Pancreas (tissue), 10 donors: ENCODE data around the gene TPRA1. TPM values are rescaled to one million over a fixed set of nuclear protein-coding genes. Genes with fewer than 3 reads are reported as not detected.
A peak's percentile ranks its signal among the peaks of the same experiment; 100 is the strongest.

Source experiments
- ATAC-seq, 4 donors: fragments of 200-7000 bp; cut with Tn5 transposase; one replicate each; pipeline versions ENCODE4 v1.8.0 to v1.9.1; 2020; ENCODE audit warnings: mild to moderate bottlenecking in 4 of 4, moderate library complexity in 4 of 4
- DNase-seq, 6 donors: peaks; one replicate each; pipeline ENCODE4 v3.0.0-alpha.2; 2020
- FAIRE-seq: peaks from 2 replicates; lab custom pipeline; 2012; peaks lifted over from hg19 to GRCh38; lab: Jason Lieb, UNC
- H3K27ac ChIP-seq, 4 donors: fragments of 200-600 bp; sonication (generic); 1 replicate in 3 of 4; 2 replicates in 1 of 4; pipeline versions ENCODE4 v1.5.0 to v1.8.0; 2020
- H3K27me3 ChIP-seq, 4 donors: fragments of 200-600 bp; one replicate each; pipeline ENCODE4 v1.8.0; 2021
- H3K36me3 ChIP-seq, 3 donors: fragments of 200-600 bp; sonication (generic) in 1 of 3; one replicate each; pipeline versions ENCODE4 v1.5.0 to v1.8.0; 2020 to 2021
- H3K4me1 ChIP-seq, 3 donors: fragments of 200-600 bp; one replicate each; pipeline ENCODE4 v1.8.0; 2021
- H3K4me3 ChIP-seq, 4 donors: fragments of 200-600 bp; sonication (generic) in 2 of 4; one replicate each; pipeline versions ENCODE4 v1.5.0 to v1.8.0; 2020 to 2021
- H3K9me3 ChIP-seq, 4 donors: fragments of 200-600 bp; one replicate each; pipeline ENCODE4 v1.8.0; 2021
- CTCF ChIP-seq, 4 donors: fragments of 200-600 bp; sonication (generic) in 3 of 4; IDR thresholded peaks; one replicate each; pipeline versions ENCODE4 v1.5.0 to v1.8.0; 2021; ENCODE audit warnings: antibody characterized with exemption in 4 of 4
- WGBS, 2 donors: extraction: QIAGEN DNeasy Blood & Tissue Kit; methylation state at CpG; one replicate each; pipeline ENCODE4 v1.1.7; 2013; 5-methylcytosine and 5-hydroxymethylcytosine counted together
- intact Hi-C, 3 donors: fragments of 100-400 bp; cut with DNase I; formaldehyde crosslinking; loops; one replicate each; pipeline versions ENCODE4 v1.11.1 to v1.14.2; 2022
- polyA plus RNA-seq, 2 donors: library from polyadenylated mRNA; stranded (reverse); fragments of 200-250 nt; gene quantifications; one replicate each; pipeline ENCODE4 v1.2.3, GENCODE V29; 2013
- total RNA-seq, 6 donors: library from RNA; stranded (reverse); fragmentation: NEBNext Ultra II Directional in 4 of 6; extraction: Animal tissue kit (Norgen Biotek cat#: 25700) in 4 of 6; gene quantifications; one replicate each; pipeline versions ENCODE4 v1.2.1 to v1.2.4, GENCODE V29; 2021 to 2023
- donor health status: healthy with polysubstance abuse.
- donor health status: DM: no; HTN: no; CAD: no; lungs with moderate emphysema.
- donor health status: DM: no; HTN: no; CAD: no.
- donor health status: control.
- donor health status: control.
- donor health status: Bipolar disorder and iron deficiency.
- donor health status: DM: yes; HTN: yes; CAD: no.
- donor health status: DM: no; HTN: no; CAD: no.
- donor health status: DM: no; HTN: no; CAD: no.
- donor health status: DM: yes; HTN: yes; CAD: no.

The TPRA1 gene
- total and polyA plus RNA-seq, 8 donors, result 12.1 to 25.9 (median 16.1) TPM

DNA sequence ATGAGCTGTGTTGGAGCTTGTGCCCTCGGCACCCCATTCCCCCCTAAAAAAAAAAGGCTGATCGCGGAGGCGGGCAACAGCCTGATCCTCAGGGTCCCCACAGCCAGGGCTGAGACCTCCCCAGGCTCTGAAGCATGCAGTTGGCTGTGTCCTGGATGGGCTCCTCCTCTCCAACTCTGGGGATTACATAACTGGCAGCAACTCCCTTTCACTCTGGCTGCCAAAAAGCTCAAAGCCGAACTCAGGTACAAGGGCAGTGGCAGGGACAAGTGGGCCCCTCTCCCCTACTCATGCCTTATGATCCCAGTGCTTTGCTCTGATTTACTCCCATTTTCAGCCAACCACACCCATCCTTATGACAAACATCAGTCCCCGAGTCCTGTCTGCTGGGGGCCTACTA is 18.3 kb downstream of the TPRA1 start:
- H3K4me3 ChIP-seq, result no peak overlapping the region
- TF ChIP-seq CTCF (IDR thresholded peaks at IDR 0.05), result no peak
- no peaks in the 10 kb centered on the region for H3K27me3 ChIP-seq
- peaks cover 0 to 12% (median 7%) of the 10 kb centered on the region in 3 donors for H3K36me3 ChIP-seq
- intact Hi-C loops, result loop anchor here in 1 of 3 donors (10.0 kb wide), 2 partner anchors 123 to 403 kb away; no protein-coding TSS in a partner anchor
- no peak overlapping the region for H3K27ac ChIP-seq
- ATAC-seq (no peak), DNase-seq (no peak), FAIRE-seq (no peak)
- no peaks in the 10 kb centered on the region for H3K9me3 ChIP-seq
- 83 to 88% methylated on average over 6 of the region's 6 CpGs for WGBS, 2 donors
- no peaks in the 10 kb centered on the region for H3K4me1 ChIP-seq

GRCh38 chr3:127570520-127570919 is 20.0 kb downstream of the TPRA1 start:
- intact Hi-C loops, result loop anchor here in 1 of 3 donors (10.0 kb wide), 2 partner anchors 124 to 404 kb away; no protein-coding TSS in a partner anchor
- no peaks in the 10 kb centered on the region for H3K27me3 ChIP-seq
- no peaks in the 10 kb centered on the region for H3K4me1 ChIP-seq
- no peak for TF ChIP-seq CTCF (IDR thresholded peaks at IDR 0.05)
- no peak overlapping the region for H3K27ac ChIP-seq
- ATAC-seq (no peak), FAIRE-seq (no peak), DNase-seq (no peak)
- H3K4me3 ChIP-seq, result no peak overlapping the region
- H3K36me3 ChIP-seq, result peaks cover 0 to 12% (median 7%) of the 10 kb centered on the region in 3 donors
- H3K9me3 ChIP-seq, result no peaks in the 10 kb centered on the region
- WGBS, 2 donors, result 95 to 97% methylated on average over 7 of the region's 7 CpGs

DNA sequence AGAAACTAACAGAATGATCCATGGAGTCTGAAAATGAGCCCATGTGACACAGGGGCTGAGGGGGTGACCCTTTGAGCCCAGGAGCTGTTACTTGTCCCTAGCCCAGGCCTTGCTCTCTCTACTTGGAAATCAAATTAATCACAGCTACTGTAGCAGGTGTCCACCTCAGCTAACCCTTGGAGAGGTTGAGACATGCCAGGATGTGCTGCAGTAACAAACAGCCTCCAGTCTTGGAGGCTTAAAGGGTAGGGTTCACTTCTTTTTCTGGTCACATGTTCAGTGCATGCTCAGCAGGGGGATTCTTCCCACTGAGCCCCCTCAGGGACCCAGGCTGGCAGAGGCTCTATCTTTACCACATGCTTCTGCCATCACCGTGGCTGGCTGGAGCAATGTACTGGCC is 21.4 kb downstream of the TPRA1 start:
- Histone ChIP-seq H3K4me3 (no peak overlapping the region), H3K4me1 (no peaks in the 10 kb centered on the region), H3K27me3 (no peaks in the 10 kb centered on the region), H3K9me3 (no peaks in the 10 kb centered on the region), H3K27ac (no peak overlapping the region), H3K36me3 (peaks cover 0 to 12% (median 7%) of the 10 kb centered on the region in 3 donors)
- DNase-seq (no peak), FAIRE-seq (no peak), ATAC-seq (no peak)
- TF ChIP-seq CTCF (IDR thresholded peaks at IDR 0.05), result no peak
- WGBS, 2 donors, result 83 to 87% methylated on average over 1 of the region's 1 CpG
- intact Hi-C loops, result no loop called here

DNA sequence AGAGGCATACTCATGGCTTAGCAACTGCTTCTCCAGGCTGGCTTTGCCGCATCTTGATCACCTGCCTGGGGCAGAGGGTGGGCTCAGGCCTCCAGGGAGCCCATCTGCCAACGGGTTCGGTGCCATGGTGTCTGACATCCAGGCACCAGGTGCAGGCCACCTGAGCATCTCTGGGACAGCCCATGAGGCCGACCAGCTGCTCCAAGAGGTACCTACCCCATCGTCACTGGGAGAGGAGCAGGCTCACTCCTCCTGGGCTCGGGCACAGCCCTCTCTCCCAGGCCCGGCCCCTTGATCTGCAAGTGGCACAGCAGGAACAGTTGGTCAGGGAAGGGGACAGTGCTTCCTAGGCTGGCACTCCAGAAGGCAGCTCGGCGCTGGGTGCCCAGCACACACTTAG is 21.9 kb downstream of the TPRA1 start:
- no peaks in the 10 kb centered on the region for H3K27me3 ChIP-seq
- H3K9me3 ChIP-seq, result no peaks in the 10 kb centered on the region
- ATAC-seq (no peak), DNase-seq (peak in 1 of 6 donors; percentile 54), FAIRE-seq (no peak)
- TF ChIP-seq CTCF (IDR thresholded peaks at IDR 0.05), result no peak
- WGBS, 2 donors, result 72 to 82% methylated on average over 8 to 9 of the region's 9 CpGs
- no peak overlapping the region for H3K4me3 ChIP-seq
- no peaks in the 10 kb centered on the region for H3K4me1 ChIP-seq
- H3K36me3 ChIP-seq, result peaks cover 0 to 9% (median 7%) of the 10 kb centered on the region in 3 donors
- intact Hi-C loops, result no loop called here
- H3K27ac ChIP-seq, result no peak overlapping the region

DNA sequence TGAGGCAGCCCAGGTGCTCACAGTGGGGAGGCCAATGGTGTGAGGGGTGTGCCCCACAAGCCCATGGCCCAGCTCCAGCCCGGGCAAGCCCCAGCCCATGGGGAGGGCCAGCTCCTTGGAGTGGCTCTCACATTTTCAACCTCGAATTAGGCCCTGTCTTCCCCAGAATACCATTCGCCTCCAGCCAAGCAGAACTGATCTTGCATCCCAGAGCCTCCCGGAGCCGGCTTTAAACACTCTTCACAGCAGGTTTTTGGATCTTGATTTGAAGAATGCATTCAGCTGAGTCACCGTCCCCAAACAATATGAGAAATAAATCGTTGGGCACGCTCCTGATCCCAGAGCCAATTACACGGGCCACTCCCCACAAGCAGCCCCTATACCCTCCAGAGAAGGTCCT is 23.7 kb downstream of the TPRA1 start:
- FAIRE-seq, result no peak
- intact Hi-C loops, result no loop called here

More for the DNA sequence above, 23.7 kb downstream of the TPRA1 start:
- no peaks in the 10 kb centered on the region for H3K9me3 ChIP-seq
- 63 to 65% methylated on average over 9 of the region's 9 CpGs for WGBS, 2 donors
- no peak overlapping the region for H3K4me3 ChIP-seq
- no peaks in the 10 kb centered on the region for H3K36me3 ChIP-seq
- no peak for TF ChIP-seq CTCF (IDR thresholded peaks at IDR 0.05)
- no peak for ATAC-seq
- H3K27ac ChIP-seq, result no peak overlapping the region
- DNase-seq, result peak in 1 of 6 donors; percentile 23
- H3K4me1 ChIP-seq, result no peaks in the 10 kb centered on the region
- H3K27me3 ChIP-seq, result no peaks in the 10 kb centered on the region
